K562 (cell line): Measurements from ENCODE around the gene SPIN1.

Source experiments
- ATF6 ChIP-seq: sonication (generic); formaldehyde crosslinking; IDR thresholded peaks from 2 replicates; pipeline ENCODE4 v1.4.0; 2020; ENCODE audit warnings: mild to moderate bottlenecking, missing genetic modification reagents
- BCOR ChIP-seq: fragments of 450-650 bp; IDR thresholded peaks from 2 replicates; pipeline ENCODE4 v1.6.1; 2016
- BDP1 ChIP-seq: IDR thresholded peaks from 3 replicates; pipeline ENCODE4 v1.6.1; 2011; ENCODE audit not compliant: insufficient read length, insufficient read depth
- FOXM1 ChIP-seq, 2 experiments: fragments of 450-650 bp in 1 of 2; sonication (generic) in 1 of 2; formaldehyde crosslinking in 1 of 2; IDR thresholded peaks; 2 replicates each; pipeline versions ENCODE4 v1.6.1 to v1.9.0; 2017 to 2022; ENCODE audit warnings: low read depth in 2 of 2, mild to moderate bottlenecking in 2 of 2, missing genetic modification reagents in 1 of 2, moderate library complexity in 1 of 2
- NFIC ChIP-seq: fragments of 450-650 bp; IDR thresholded peaks from 2 replicates; pipeline ENCODE4 v1.6.1; 2017; ENCODE audit warnings: mild to moderate bottlenecking, inconsistent platforms
- RAD21 ChIP-seq, 2 experiments: fragments of 250-450 bp in 1 of 2; fragments of 450-650 bp in 1 of 2; sonication (Bioruptor Pico) in 1 of 2; formaldehyde crosslinking in 1 of 2; IDR thresholded peaks in 1 of 2; conservative IDR thresholded peaks in 1 of 2; 2 replicates each; pipeline versions ENCODE4 v1.4.0 to v1.8.0; 2020 to 2022; ENCODE audit warnings: mild to moderate bottlenecking in 2 of 2, moderate library complexity in 1 of 2
- SAFB2 ChIP-seq: fragments of 200-400 bp; formaldehyde crosslinking; IDR thresholded peaks from 2 replicates; pipeline ENCODE4 v1.6.1; 2018; ENCODE audit warnings: borderline replicate concordance, low read length, low read depth, moderate library complexity; ENCODE audit not compliant: severe bottlenecking
- SRSF3 ChIP-seq: fragments of 200-400 bp; formaldehyde crosslinking; IDR thresholded peaks from 2 replicates; pipeline ENCODE4 v1.6.1; 2016; ENCODE audit warnings: mild to moderate bottlenecking, low read length, moderate library complexity; ENCODE audit not compliant: insufficient read depth
- ZNF217 ChIP-seq: sonication (generic); formaldehyde crosslinking; IDR thresholded peaks from 2 replicates; pipeline ENCODE4 v1.8.0; 2022; ENCODE audit warnings: mild to moderate bottlenecking, missing genetic modification reagents
- ZNF384 ChIP-seq: IDR thresholded peaks from 2 replicates; pipeline ENCODE4 v1.6.1; 2012; ENCODE audit warnings: low read depth, low read length, improper control_type of control experiment
- TF ChIP-seq, protein P1 (sequence below), 3 experiments: IDR thresholded peaks in 2 of 3; conservative IDR thresholded peaks in 1 of 3; 2 replicates each; pipeline ENCODE4 v1.5.1; 2011 to 2012; ENCODE audit warnings: low read length in 3 of 3, mild to moderate bottlenecking in 3 of 3, control low read depth in 2 of 3, improper control_type of control experiment in 1 of 3, inconsistent platforms in 1 of 3, low read depth in 1 of 3, mixed read lengths in 1 of 3, moderate library complexity in 1 of 3; ENCODE audit not compliant: insufficient read depth in 2 of 3

DNA sequence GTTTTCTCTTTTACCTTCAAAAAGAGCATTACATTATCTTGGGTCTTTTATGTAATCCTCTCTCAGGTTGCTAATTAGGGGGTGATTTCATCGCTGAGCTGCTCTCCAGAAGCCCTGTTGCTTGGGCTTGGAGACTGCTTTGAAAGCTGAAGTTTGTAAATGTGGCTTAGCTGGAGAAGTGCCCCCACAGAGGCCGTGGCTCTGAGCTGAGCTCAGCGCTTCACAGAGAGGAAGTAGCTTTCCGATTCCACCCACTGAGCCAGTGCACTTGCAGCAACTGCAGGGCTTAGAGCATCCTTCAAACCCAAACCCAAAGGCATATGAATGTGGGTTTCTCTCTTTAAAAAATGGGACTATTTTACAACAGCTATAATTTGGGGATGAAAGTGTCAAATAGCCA lies 133.1 kb downstream of the SPIN1 start:
- no peak for TF ChIP-seq FOXM1 (IDR thresholded peaks at IDR 0.05; ENCODE audit: low read depth)
- TF ChIP-seq FOXM1 (CRISPR knock-in tag; IDR thresholded peaks at IDR 0.05; ENCODE audit: low read depth): no peak
- TF ChIP-seq SAFB2: no peak
- TF ChIP-seq, protein P1, sequence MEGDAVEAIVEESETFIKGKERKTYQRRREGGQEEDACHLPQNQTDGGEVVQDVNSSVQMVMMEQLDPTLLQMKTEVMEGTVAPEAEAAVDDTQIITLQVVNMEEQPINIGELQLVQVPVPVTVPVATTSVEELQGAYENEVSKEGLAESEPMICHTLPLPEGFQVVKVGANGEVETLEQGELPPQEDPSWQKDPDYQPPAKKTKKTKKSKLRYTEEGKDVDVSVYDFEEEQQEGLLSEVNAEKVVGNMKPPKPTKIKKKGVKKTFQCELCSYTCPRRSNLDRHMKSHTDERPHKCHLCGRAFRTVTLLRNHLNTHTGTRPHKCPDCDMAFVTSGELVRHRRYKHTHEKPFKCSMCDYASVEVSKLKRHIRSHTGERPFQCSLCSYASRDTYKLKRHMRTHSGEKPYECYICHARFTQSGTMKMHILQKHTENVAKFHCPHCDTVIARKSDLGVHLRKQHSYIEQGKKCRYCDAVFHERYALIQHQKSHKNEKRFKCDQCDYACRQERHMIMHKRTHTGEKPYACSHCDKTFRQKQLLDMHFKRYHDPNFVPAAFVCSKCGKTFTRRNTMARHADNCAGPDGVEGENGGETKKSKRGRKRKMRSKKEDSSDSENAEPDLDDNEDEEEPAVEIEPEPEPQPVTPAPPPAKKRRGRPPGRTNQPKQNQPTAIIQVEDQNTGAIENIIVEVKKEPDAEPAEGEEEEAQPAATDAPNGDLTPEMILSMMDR (IDR thresholded peaks at IDR 0.05 in 2 of 3, conservative IDR thresholded peaks at IDR 0.05 in 1 of 3; ENCODE audit: insufficient read depth in 2 of 3, low read depth in 1 of 3, low read length in 3 of 3): no peak
- no peak for TF ChIP-seq RAD21 (CRISPR knock-in tag; conservative IDR thresholded peaks at IDR 0.05 in 1 of 2, IDR thresholded peaks at IDR 0.05 in 1 of 2)
- TF ChIP-seq BDP1: no peak
- TF ChIP-seq SRSF3: no peak
- no peak for TF ChIP-seq ZNF217 (CRISPR knock-in tag)
- TF ChIP-seq BCOR: no peak
- no peak for TF ChIP-seq NFIC
- no peak for TF ChIP-seq ZNF384
- no peak for TF ChIP-seq ATF6 (CRISPR knock-in tag)
